SU-DHL-6 (cell line): Measurements from ENCODE around the gene DIP2C.

ENCODE experiments used
- H2AFZ ChIP-seq: fragments of 200-600 bp; sonication (generic); 2 replicates; pipeline ENCODE4 v1.6.1; 2014; ENCODE audit warnings: low read depth, mild to moderate bottlenecking, moderate library complexity, mixed read lengths, antibody characterized with exemption, low read length; ENCODE audit not compliant: severe bottlenecking
- H3F3A ChIP-seq: fragments of 200-600 bp; shearing (Covaris generic); 2 replicates; pipeline ENCODE4 v1.6.0; 2016; ENCODE audit warnings: antibody characterized with exemption, mild to moderate bottlenecking; ENCODE audit not compliant: insufficient read depth
- H3K27ac ChIP-seq: fragments of 200-600 bp; sonication (generic); 2 replicates; pipeline ENCODE4 v1.5.1; 2016; ENCODE audit warnings: low read depth, mild to moderate bottlenecking, low read length, moderate library complexity, mixed read lengths
- H3K27me3 ChIP-seq: fragments of 200-600 bp; sonication (generic), shearing (Covaris generic); 2 replicates; pipeline ENCODE4 v1.6.0; 2014; ENCODE audit warnings: mild to moderate bottlenecking, low read length
- H3K36me3 ChIP-seq: fragments of 200-600 bp; sonication (generic); 2 replicates; pipeline ENCODE4 v1.6.1; 2014; ENCODE audit warnings: mild to moderate bottlenecking, low read length, mixed read lengths
- H3K4me2 ChIP-seq: fragments of 300-600, 200-600 bp; shearing (Covaris generic), sonication (generic); 2 replicates; pipeline ENCODE4 v1.6.0; 2014; ENCODE audit warnings: low read length, low read depth, mild to moderate bottlenecking; ENCODE audit not compliant: poor library complexity, severe bottlenecking
- H3K4me3 ChIP-seq: fragments of 200-600 bp; sonication (generic); 2 replicates; pipeline ENCODE4 v1.5.1; 2014; ENCODE audit warnings: antibody characterized with exemption, low read length, mild to moderate bottlenecking, mixed read lengths; ENCODE audit not compliant: insufficient read depth, poor library complexity, severe bottlenecking
- H3K79me2 ChIP-seq: fragments of 200-600 bp; sonication (generic); 2 replicates; pipeline ENCODE4 v1.6.1; 2014; ENCODE audit warnings: mild to moderate bottlenecking, low read length, moderate library complexity; ENCODE audit not compliant: insufficient read depth
- H3K9ac ChIP-seq: fragments of 200-600 bp; sonication (generic); 2 replicates; pipeline ENCODE4 v1.7.0; 2014; ENCODE audit warnings: mild to moderate bottlenecking, low read length
- H3K9me2 ChIP-seq: fragments of 200-600 bp; sonication (generic); replicated peaks from 2 replicates; pipeline ENCODE4 v1.6.1; 2014; ENCODE audit warnings: low read length; ENCODE audit not compliant: insufficient read depth
- H3K9me3 ChIP-seq: fragments of 200-600 bp; sonication (generic); 2 replicates; pipeline ENCODE4 v1.6.1; 2014; ENCODE audit warnings: low read length, mixed read lengths; ENCODE audit not compliant: insufficient read depth
- H4K20me1 ChIP-seq: fragments of 200-600 bp; sonication (generic); 2 replicates; pipeline ENCODE4 v1.6.1; 2014; ENCODE audit warnings: low read depth, mild to moderate bottlenecking, antibody characterized with exemption, low read length, moderate library complexity, mixed read lengths
- EZH2phosphoT487 ChIP-seq: fragments of 200-600 bp; sonication (generic), shearing (Covaris generic); conservative IDR thresholded peaks from 2 replicates; pipeline ENCODE4 v1.6.1; 2018; ENCODE audit warnings: mild to moderate bottlenecking, antibody characterized with exemption, low read length, moderate library complexity, mixed read lengths
- TF ChIP-seq, protein P1 (sequence below): fragments of 200-600 bp; sonication (generic); IDR thresholded peaks from one replicate; pipeline ENCODE4 v1.5.1; 2017; ENCODE audit warnings: antibody characterized with exemption, mild to moderate bottlenecking, low read length, moderate library complexity; ENCODE audit not compliant: insufficient read depth, poor library complexity, severe bottlenecking

The DIP2C gene

GRCh38 chr10:308572-309085 is 380.8 kb downstream of the DIP2C start:
- H3K9ac ChIP-seq = no peak overlapping the region
- peaks cover 7% of the 10 kb centered on the region; the same call in 1 of the 2 replicates for H3F3A ChIP-seq
- no peak for TF ChIP-seq EZH2phosphoT487
- TF ChIP-seq, protein P1, sequence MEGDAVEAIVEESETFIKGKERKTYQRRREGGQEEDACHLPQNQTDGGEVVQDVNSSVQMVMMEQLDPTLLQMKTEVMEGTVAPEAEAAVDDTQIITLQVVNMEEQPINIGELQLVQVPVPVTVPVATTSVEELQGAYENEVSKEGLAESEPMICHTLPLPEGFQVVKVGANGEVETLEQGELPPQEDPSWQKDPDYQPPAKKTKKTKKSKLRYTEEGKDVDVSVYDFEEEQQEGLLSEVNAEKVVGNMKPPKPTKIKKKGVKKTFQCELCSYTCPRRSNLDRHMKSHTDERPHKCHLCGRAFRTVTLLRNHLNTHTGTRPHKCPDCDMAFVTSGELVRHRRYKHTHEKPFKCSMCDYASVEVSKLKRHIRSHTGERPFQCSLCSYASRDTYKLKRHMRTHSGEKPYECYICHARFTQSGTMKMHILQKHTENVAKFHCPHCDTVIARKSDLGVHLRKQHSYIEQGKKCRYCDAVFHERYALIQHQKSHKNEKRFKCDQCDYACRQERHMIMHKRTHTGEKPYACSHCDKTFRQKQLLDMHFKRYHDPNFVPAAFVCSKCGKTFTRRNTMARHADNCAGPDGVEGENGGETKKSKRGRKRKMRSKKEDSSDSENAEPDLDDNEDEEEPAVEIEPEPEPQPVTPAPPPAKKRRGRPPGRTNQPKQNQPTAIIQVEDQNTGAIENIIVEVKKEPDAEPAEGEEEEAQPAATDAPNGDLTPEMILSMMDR = no peak
- H2AFZ ChIP-seq = no peak overlapping the region
- H3K79me2 ChIP-seq = no peaks in the 10 kb centered on the region
- H3K27me3 ChIP-seq = no peaks in the 10 kb centered on the region
- H3K4me2 ChIP-seq = no peak overlapping the region
- no peak overlapping the region for H3K27ac ChIP-seq
- H3K36me3 ChIP-seq = no peaks in the 10 kb centered on the region
- H4K20me1 ChIP-seq = no peaks in the 10 kb centered on the region
- no peaks in the 10 kb centered on the region for H3K9me3 ChIP-seq
- H3K9me2 ChIP-seq = no peaks in the 10 kb centered on the region
- no peak overlapping the region for H3K4me3 ChIP-seq

DNA sequence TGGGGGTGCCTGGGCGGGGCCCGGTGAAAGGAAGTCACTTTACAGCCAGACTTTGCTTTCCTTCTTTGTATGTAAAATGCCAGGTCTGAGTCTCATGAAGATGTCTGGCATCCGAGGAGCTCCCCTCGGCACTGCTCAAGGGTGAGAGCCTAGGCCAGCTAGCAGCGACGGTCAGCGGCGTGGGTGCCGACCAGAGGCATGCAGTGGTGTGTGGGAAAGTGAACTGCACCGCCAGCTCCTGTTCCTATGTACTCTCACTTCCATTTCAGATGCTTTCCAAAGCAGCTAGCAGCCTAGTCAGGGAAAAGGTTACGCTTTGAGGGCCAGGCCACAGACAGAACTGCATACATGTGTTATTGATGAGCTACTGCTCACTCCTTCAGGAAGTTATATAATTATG is 381.4 kb downstream of the DIP2C start:
- TF ChIP-seq, protein P1 = no peak
- no peak for TF ChIP-seq EZH2phosphoT487
- H3K9ac ChIP-seq = peak overlapping the region; percentile 17; the same call in 1 of the 2 replicates
- H3K27ac ChIP-seq = no peak overlapping the region
- no peaks in the 10 kb centered on the region for H3K36me3 ChIP-seq
- no peaks in the 10 kb centered on the region for H3K9me2 ChIP-seq
- H4K20me1 ChIP-seq = no peaks in the 10 kb centered on the region
- H3K79me2 ChIP-seq = no peaks in the 10 kb centered on the region
- H3K27me3 ChIP-seq = no peaks in the 10 kb centered on the region
- peaks cover 7% of the 10 kb centered on the region; the same call in 1 of the 2 replicates for H3F3A ChIP-seq
- no peaks in the 10 kb centered on the region for H3K9me3 ChIP-seq
- H3K4me3 ChIP-seq = no peak overlapping the region
- H2AFZ ChIP-seq = peak overlapping the region; percentile 28
- H3K4me2 ChIP-seq = no peak overlapping the region

GRCh38 chr10:307659-308058 is 381.8 kb downstream of the DIP2C start:
- Histone ChIP-seq H3K36me3 (no peaks in the 10 kb centered on the region), H4K20me1 (no peaks in the 10 kb centered on the region), H3K4me2 (peak overlapping the region; percentile 30), H3F3A (peaks cover 5% of the 10 kb centered on the region; the same call in 1 of the 2 replicates), H3K4me3 (no peak overlapping the region), H3K27ac (no peak overlapping the region), H3K27me3 (no peaks in the 10 kb centered on the region), H3K79me2 (no peaks in the 10 kb centered on the region), H3K9me2 (no peaks in the 10 kb centered on the region), H3K9me3 (no peaks in the 10 kb centered on the region), H3K9ac (peak overlapping the region; percentile 17; the same call in 1 of the 2 replicates), H2AFZ (peak overlapping the region; percentile 28)
- no peak for TF ChIP-seq EZH2phosphoT487
- TF ChIP-seq, protein P1 = no peak
